Measurements from ENCODE around the gene CRYBB2. TPM values are rescaled to one million over a fixed set of nuclear protein-coding genes. Genes with fewer than 3 reads are reported as not detected.
A peak's percentile ranks its signal among the peaks of the same experiment; 100 is the strongest.
"Not testable (repeated sequence)": the region's sequence is repeated elsewhere in the genome, so short reads cannot be mapped to it uniquely, and the experiment has no call there.

CRYBB2 gene
- total RNA-seq, 1 experiment from 2014 or later: 0.24 TPM

DNA sequence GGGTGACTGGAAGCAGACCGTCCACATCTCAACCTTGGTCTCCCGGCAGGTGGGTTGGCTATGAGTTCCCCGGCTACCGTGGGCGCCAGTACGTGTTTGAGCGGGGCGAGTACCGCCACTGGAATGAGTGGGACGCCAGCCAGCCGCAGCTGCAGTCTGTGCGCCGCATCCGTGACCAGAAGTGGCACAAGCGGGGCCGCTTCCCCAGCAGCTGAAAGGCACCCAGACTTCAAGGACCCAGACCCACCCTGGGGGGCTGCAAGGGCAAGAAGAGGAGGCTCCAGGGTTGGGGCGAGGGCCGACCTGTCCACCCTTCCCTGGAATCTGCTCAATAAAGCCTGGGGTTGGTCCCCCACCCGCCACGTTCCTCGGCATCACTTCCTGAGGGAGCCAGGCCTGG, 12.4 kb upstream of the CRYBB2 start:
- peaks cover 18% of the 10 kb centered on the region for H3K4me1 ChIP-seq
- no peaks in the 10 kb centered on the region for H3K27me3 ChIP-seq
- no peak overlapping the region for H3K27ac ChIP-seq
- H3K36me3 ChIP-seq: no peaks in the 10 kb centered on the region
- H3K4me3 ChIP-seq: no peak overlapping the region
- no peak for DNase-seq
- H3K9me3 ChIP-seq (replicated peaks): no peaks in the 10 kb centered on the region

DNA sequence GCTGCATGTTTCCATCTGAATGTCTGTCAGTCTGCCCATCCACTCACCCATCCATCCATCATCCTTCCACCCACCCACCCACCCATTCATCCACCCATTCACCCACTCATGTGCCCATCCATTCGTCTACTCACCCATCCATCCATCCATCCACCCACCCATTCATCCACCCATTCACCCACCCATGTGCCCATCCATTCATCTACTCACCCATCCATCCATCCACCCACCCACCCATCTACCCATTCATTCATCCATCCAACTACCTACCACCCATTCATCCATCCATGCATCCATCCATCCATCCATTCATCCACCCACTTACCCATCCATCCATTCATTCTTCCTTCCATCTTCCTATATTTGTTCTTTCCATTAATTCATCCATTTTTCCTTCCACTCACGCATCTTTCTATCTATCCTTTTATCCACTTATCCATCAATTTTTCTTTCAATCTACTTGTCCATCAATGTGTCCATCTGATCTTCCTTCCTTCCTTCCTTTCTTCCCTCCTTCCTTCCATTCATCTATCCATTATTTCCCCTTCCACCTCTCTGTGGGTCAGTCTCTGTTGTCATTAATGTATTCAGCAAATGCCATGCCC, 11.8 kb upstream of the CRYBB2 start:
- no peak for DNase-seq
- Histone ChIP-seq H3K4me3 (no peak overlapping the region), H3K9me3 (replicated peaks) (no peaks in the 10 kb centered on the region), H3K27me3 (no peaks in the 10 kb centered on the region), H3K27ac (no peak overlapping the region), H3K4me1 (peaks cover 19% of the 10 kb centered on the region), H3K36me3 (no peaks in the 10 kb centered on the region)

DNA sequence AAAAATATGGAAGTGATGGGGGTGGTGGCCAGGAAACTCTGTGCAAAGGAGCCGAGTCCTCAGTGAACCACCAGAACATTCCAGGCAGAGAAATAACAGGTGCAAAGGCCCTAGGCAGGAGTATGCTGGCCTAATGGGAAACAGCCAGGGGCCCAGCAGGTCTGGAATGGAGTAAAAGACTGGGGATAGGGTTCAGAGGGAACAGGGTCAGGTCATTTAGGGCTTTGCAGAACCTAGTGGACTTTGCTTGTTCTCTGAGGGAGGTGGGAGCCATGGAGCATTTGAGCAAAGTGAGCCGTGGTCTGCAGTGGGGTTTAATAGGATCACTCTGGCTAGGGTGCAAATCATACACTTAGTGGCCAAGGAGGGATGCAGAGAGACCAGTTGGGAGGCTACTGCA, 11.1 kb upstream of the CRYBB2 start:
- H3K9me3 ChIP-seq (replicated peaks): peaks cover 6% of the 10 kb centered on the region
- peak in 1 of 2 experiments; percentile 19 for DNase-seq
- no peak overlapping the region for H3K27ac ChIP-seq
- no peaks in the 10 kb centered on the region for H3K36me3 ChIP-seq
- H3K4me3 ChIP-seq: no peak overlapping the region
- H3K4me1 ChIP-seq: peaks cover 19% of the 10 kb centered on the region
- no peaks in the 10 kb centered on the region for H3K27me3 ChIP-seq

DNA sequence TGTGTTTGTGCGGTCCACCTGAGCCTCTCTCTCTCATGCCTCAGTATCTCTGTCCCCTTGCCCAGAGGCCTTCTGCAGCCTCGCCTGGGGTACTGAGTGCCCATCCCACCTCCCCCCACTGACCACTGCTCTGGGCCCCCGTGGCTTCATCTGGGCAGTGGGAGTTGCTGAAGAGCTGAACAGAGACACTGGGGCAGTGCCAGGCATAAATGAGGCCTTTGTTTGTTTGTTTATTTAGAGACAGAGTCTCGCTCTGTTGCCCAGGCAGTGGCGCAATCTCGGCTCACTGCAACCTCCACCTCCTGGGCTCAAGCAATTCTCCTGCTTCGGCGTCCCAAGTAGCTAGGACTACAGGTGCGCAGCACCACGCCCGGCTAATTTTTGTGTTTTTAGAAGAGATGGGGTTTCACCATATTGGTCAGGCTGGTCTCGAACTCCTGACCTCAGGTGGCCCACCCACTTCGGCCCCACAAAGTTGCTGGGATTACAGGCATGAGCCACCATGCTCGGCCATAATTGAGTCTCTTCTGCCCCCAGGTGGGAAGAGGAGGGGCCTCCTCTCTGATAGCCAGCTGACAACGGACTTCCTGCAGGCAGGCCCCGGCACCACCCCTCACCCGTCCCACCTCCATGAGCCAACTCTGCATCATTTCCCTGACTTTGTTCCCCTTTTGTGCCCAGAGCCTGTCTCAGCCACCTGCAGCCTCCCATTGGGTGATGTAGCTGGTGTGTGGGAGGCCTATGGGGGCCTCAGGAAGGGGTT, 10.5 kb upstream of the CRYBB2 start:
- H3K4me3 ChIP-seq: no peak overlapping the region
- H3K27ac ChIP-seq: no peak overlapping the region
- H3K27me3 ChIP-seq: no peaks in the 10 kb centered on the region
- H3K36me3 ChIP-seq: no peaks in the 10 kb centered on the region
- H3K4me1 ChIP-seq: peaks cover 19% of the 10 kb centered on the region
- DNase-seq: peak in 1 of 2 experiments; percentile 31
- H3K9me3 ChIP-seq (replicated peaks): peaks cover 9% of the 10 kb centered on the region

DNA sequence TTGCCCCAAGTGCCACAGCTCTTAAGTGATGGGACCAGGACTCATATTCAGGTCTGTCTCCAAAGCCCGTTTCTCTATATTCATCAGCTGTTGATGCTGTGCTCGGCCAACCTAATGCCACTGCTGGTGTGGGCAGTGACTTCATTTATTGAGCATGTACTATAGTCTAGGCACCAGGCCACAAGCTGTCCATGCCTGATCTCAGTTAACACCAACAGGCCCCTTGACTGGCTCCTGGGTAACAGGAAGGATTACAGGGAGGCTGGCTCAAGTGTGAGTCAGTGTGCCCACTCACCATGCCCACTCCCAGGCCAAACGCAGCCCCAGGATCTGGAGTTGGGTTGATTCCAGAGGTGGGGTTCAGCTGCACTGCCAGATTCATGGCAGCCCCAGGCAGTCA, 8.6 kb upstream of the CRYBB2 start:
- Histone ChIP-seq H3K9me3 (replicated peaks) (peaks cover 9% of the 10 kb centered on the region), H3K4me3 (no peak overlapping the region), H3K4me1 (peaks cover 15% of the 10 kb centered on the region), H3K27me3 (no peaks in the 10 kb centered on the region), H3K27ac (peak overlapping the region; percentile 57), H3K36me3 (no peaks in the 10 kb centered on the region)
- DNase-seq: peak; percentile 65 to 72

DNA sequence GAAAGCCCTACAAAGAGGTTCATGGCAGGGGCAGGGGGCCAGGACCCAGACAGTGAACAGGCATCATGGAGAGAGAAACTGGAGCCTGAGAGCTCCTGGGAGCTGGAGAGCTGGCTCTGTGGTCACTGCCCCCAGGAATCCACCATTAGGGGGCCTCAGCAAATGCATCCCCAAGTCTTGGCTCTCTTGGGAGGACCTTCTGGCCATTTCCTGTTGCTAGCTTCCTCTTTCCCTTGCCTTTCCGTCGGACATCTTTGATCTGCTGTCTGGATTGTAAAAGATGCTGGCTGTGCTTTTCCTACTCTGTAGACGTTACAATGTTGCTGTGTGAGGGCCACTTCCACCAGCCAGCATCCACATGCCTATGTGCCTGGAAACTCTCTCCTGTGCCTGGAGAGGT, 7.1 kb upstream of the CRYBB2 start:
- Histone ChIP-seq H3K27ac (no peak overlapping the region), H3K4me1 (peaks cover 15% of the 10 kb centered on the region), H3K4me3 (peak overlapping the region; percentile 38), H3K9me3 (replicated peaks) (peaks cover 9% of the 10 kb centered on the region), H3K36me3 (no peaks in the 10 kb centered on the region), H3K27me3 (peaks cover 7% of the 10 kb centered on the region; the same call in 1 of the 2 replicates)
- DNase-seq: peak; percentile 40 to 55

DNA sequence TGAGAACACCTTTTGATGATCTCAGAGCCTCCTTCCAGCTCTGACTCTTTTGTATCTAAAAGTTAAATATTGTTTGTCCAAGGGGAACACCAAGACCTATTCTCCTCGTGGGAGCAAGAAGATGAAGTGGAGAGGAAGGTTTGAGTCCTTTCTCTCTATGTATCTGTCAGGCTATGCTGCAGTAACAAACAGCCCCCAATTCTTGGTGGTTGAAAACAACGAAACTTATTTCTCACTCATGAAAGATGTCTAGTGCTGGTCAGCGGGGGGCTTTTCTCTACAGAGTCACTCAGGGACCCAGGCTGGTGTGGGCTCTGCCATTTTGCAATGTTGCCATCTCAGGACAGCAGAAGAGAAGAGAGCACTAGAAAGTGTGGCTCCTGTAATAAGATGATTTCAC, 6.2 kb upstream of the CRYBB2 start:
- H3K27ac ChIP-seq: no peak overlapping the region
- peaks cover 15% of the 10 kb centered on the region for H3K4me1 ChIP-seq
- peaks cover 10% of the 10 kb centered on the region; the same call in 1 of the 2 replicates for H3K27me3 ChIP-seq
- no peak for DNase-seq
- peaks cover 9% of the 10 kb centered on the region for H3K9me3 ChIP-seq (replicated peaks)
- H3K4me3 ChIP-seq: no peak overlapping the region
- H3K36me3 ChIP-seq: no peaks in the 10 kb centered on the region

DNA sequence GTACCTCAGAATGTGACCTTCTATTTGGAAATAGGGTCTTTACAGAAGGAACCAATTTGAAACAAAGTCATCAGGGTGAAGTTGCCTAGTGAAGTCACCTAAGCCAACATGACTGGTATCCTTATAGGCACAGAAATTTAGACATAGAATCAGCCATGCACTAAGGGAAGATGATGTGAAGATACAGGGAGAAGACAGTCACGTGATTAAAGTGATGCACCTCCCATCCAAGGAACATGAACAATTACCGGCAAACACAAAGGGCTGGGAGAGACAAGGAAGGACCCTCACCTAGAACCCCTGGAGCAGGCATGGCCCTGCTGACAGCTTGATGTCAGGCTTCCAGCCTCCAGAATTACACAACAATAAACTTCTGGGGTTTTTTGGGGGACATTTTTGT, 3.2 kb upstream of the CRYBB2 start:
- Histone ChIP-seq H3K27ac (no peak overlapping the region), H3K9me3 (replicated peaks) (peaks cover 9% of the 10 kb centered on the region), H3K4me3 (no peak overlapping the region), H3K4me1 (peaks cover 6% of the 10 kb centered on the region), H3K36me3 (no peaks in the 10 kb centered on the region), H3K27me3 (peaks cover 24% of the 10 kb centered on the region)
- DNase-seq: no peak

DNA sequence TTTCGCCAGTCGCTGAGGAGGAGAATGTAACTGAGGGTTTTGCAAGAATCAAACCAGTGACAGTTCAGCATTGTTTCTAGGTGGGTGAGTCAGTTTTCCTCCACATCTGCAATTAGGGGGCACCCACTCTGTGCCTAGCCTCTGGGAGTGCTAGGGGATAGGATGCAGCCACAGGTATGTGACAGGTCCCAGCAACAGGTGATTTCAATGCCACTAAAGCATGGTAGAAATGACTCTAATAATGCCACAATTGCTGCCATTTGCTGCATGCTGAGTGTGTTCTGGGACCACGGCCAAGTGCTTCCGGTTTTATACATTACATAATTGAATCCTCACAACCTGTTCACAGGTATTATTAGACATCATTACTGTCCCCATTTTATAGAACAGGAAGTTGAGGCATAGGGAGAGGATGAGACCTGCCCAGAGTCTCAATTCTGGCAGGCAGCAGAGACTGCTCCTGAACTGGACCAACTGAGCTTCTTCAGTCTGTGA, 556 bp downstream of the CRYBB2 start:
- Histone ChIP-seq H3K9me3 (replicated peaks) (no peaks in the 10 kb centered on the region), H3K27ac (no peak overlapping the region), H3K4me1 (peaks cover 5% of the 10 kb centered on the region; the same call in 1 of the 2 replicates), H3K27me3 (peaks cover 43% of the 10 kb centered on the region), H3K36me3 (no peaks in the 10 kb centered on the region), H3K4me3 (no peak overlapping the region)
- no peak for DNase-seq

DNA sequence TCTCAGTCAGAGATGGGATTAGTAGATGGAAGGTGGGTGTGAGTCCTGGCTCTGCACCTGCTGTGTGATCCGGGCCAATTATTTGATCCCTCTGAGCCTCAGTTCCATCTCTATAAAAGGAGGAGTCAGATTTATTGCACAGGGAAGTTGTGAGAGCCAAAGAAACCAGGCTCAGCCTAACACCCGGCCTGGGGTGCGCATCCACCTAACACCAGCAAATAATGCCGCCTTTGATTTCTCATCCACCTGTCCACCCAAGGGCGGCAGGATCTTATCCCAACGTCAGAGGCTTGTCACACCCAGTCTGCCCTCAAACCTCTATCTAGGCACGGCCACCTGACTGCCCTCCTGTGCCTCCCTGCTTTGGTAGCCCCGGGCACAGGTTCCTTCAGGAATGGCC, 2.4 kb downstream of the CRYBB2 start:
- H3K27me3 ChIP-seq: peaks cover 42% of the 10 kb centered on the region
- H3K4me3 ChIP-seq: no peak overlapping the region
- no peaks in the 10 kb centered on the region for H3K36me3 ChIP-seq
- no peak for DNase-seq
- no peaks in the 10 kb centered on the region for H3K9me3 ChIP-seq (replicated peaks)
- no peak overlapping the region for H3K27ac ChIP-seq
- H3K4me1 ChIP-seq: peaks cover 5% of the 10 kb centered on the region; the same call in 1 of the 2 replicates

DNA sequence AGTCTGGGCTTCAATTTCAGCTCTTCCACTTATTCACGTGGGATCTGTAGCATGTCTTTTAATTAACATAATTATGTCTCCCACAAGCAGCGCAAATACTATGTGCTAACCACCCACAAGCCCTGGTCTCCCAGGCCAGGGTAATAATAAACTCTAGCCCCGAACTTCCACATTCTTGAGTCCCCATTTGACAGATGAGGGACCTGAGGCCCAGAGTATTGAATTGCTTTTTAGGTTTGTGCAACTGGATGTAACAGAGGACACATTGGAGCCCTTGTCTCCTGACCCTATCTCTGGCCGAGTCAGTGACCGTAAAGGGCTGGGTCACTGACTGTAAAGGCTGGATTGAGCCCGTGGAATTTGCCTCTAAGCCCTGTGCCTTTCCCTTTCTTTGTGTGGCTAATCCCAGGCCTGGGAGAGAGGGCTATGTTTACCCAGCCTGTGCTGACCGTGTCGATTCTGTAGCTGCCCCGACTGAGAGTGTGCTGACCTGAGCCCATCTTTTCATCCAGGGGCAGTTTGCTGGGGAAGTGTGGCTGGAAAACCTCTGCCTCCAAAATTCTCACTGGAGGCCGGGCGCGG, 3.9 kb downstream of the CRYBB2 start:
- H3K27me3 ChIP-seq: peaks cover 39% of the 10 kb centered on the region
- H3K9me3 ChIP-seq (replicated peaks): no peaks in the 10 kb centered on the region
- peak in 1 of 2 experiments; percentile 35 for DNase-seq

DNA sequence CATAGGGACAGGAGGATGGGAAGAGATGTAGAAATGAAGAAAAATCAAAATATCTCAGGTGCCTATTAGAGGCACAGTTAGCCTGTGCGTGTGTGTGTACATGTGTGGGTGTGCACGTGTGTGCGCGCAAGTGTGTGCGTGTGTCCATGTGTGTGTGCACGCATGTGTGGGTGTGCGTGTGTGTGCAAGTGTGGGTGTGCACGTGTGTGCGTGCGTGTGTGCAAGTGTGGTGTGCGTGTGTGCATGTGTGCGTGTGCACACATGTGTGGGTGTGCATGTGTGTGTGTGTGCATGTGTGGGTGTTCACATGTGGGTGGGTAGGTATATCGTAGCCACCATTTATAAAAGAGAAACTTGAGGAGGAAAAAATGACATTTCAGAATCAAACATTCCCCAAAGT, 9.4 kb downstream of the CRYBB2 start:
- no peak for DNase-seq
- peaks cover 6% of the 10 kb centered on the region; the same call in 1 of the 2 replicates for H3K27me3 ChIP-seq
- H3K27ac ChIP-seq: no peak overlapping the region
- H3K4me1 ChIP-seq: no peaks in the 10 kb centered on the region
- H3K9me3 ChIP-seq (replicated peaks): no peaks in the 10 kb centered on the region
- no peaks in the 10 kb centered on the region for H3K36me3 ChIP-seq
- H3K4me3 ChIP-seq: no peak overlapping the region

More for the DNA sequence above, 3.9 kb downstream of the CRYBB2 start:
- H3K27ac ChIP-seq: no peak overlapping the region
- no peaks in the 10 kb centered on the region for H3K36me3 ChIP-seq
- H3K4me1 ChIP-seq: peaks cover 5% of the 10 kb centered on the region; the same call in 1 of the 2 replicates
- H3K4me3 ChIP-seq: no peak overlapping the region

DNA sequence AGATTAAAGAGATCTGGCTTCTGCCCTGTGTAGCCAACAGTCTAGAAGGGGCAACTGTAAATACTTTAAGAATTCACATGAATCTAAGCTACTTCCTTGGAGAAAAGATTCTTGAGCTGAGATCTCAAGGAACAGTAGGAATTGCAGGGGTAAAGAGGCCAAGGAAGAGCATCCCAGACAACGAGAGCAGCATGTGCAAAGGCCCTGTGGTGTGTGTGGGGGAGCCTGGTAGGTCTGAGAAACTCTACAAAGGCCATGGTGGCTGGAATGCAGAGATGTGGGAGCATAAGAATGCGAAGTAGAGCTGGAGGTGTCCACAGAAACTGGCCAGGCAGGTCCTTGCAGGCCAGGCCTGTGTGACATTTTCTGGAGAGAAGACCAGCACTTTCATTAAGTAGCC, 11.3 kb downstream of the CRYBB2 start:
- not testable (repeated sequence) for H3K27me3 ChIP-seq; DNase-seq; H3K4me3 ChIP-seq; H3K9me3 ChIP-seq (replicated peaks); H3K27ac ChIP-seq; H3K4me1 ChIP-seq; H3K36me3 ChIP-seq

DNA sequence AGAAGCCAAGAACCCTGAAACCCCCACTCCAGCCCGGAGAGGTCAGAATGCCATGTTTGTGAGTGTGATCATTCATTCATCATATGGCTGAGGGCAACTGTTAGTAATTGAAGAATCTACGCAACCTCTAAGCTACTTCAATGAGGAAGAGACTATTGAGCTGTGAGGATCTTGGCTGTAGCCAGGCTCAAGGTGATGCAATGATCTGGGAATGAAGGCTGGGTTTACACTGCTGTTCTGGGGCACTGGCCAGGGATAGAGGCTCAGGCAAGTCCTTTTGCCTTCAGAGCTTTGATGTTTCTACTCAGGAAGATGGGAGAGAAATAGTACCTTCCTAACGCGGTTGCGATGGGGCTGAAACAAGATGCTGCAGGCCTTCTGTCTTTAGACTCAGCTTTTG, 12.9 kb downstream of the CRYBB2 start:
- no peaks in the 10 kb centered on the region for H3K36me3 ChIP-seq
- no peaks in the 10 kb centered on the region for H3K4me1 ChIP-seq
- DNase-seq: no peak
- H3K27me3 ChIP-seq: peaks cover 4% of the 10 kb centered on the region; the same call in 1 of the 2 replicates
- no peaks in the 10 kb centered on the region for H3K9me3 ChIP-seq (replicated peaks)
- no peak overlapping the region for H3K27ac ChIP-seq
- H3K4me3 ChIP-seq: no peak overlapping the region

DNA sequence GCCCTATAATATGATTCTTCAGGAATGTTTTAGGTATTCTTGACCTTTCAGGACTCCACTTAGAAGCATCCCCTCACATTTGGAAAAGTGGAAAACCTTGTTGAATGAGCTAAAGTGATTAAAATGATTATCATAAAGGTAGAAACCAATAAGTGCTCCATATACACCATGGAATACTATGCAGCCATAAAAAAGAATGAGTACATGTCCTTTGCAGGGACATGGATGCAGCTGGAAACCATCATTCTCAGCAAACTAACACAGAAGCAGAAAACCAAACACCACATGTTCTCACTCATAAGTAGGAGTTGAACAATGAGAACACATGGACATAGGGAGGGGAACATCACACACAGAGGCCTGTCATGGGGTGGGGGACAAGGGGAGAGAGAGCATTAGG, 14.3 kb downstream of the CRYBB2 start:
- H3K9me3 ChIP-seq (replicated peaks); H3K27ac ChIP-seq; H3K4me1 ChIP-seq; H3K27me3 ChIP-seq; H3K36me3 ChIP-seq; H3K4me3 ChIP-seq; DNase-seq: not testable (repeated sequence)

Data from SJCRH30 (cell line).